VCaP (cell line): ENCODE data around the gene C11orf68.
"Not testable (repeated sequence)": the region's sequence is repeated elsewhere in the genome, so short reads cannot be mapped to it uniquely, and the experiment has no call there.

ENCODE experiments used
- H3K27ac ChIP-seq: fragments of 450-650 bp; 2 replicates; pipeline ENCODE4 v1.5.1; 2017
- TF ChIP-seq, protein P1 (sequence below): fragments of 450-650 bp; conservative IDR thresholded peaks from 2 replicates; pipeline ENCODE4 v1.5.1; 2017; ENCODE audit warnings: mild to moderate bottlenecking, moderate library complexity

C11orf68 gene

DNA sequence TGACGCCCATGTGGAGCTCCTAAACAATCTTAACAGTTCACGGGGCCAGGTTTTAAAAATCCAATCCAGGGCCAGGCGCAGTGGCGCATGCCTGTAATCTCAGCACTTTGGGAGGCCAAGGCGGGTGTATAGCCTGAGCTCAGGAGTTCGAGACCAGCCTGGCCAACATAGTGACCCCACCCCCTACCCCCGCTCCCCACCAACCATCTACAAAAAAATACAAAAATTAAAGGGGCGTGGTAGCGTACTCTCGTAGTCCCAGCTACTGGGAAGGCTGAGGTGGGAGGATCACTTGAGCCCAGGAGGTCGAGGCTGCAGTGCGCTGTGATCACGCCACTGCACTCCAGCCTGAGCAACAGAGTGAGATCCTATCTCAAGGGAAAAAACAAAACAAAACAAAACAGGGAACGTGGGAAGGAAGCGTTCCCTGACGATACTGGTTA, 42.0 kb upstream of the C11orf68 start:
- TF ChIP-seq, protein P1, sequence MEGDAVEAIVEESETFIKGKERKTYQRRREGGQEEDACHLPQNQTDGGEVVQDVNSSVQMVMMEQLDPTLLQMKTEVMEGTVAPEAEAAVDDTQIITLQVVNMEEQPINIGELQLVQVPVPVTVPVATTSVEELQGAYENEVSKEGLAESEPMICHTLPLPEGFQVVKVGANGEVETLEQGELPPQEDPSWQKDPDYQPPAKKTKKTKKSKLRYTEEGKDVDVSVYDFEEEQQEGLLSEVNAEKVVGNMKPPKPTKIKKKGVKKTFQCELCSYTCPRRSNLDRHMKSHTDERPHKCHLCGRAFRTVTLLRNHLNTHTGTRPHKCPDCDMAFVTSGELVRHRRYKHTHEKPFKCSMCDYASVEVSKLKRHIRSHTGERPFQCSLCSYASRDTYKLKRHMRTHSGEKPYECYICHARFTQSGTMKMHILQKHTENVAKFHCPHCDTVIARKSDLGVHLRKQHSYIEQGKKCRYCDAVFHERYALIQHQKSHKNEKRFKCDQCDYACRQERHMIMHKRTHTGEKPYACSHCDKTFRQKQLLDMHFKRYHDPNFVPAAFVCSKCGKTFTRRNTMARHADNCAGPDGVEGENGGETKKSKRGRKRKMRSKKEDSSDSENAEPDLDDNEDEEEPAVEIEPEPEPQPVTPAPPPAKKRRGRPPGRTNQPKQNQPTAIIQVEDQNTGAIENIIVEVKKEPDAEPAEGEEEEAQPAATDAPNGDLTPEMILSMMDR, result no peak
- peak overlapping the region; percentile 98 for H3K27ac ChIP-seq

DNA sequence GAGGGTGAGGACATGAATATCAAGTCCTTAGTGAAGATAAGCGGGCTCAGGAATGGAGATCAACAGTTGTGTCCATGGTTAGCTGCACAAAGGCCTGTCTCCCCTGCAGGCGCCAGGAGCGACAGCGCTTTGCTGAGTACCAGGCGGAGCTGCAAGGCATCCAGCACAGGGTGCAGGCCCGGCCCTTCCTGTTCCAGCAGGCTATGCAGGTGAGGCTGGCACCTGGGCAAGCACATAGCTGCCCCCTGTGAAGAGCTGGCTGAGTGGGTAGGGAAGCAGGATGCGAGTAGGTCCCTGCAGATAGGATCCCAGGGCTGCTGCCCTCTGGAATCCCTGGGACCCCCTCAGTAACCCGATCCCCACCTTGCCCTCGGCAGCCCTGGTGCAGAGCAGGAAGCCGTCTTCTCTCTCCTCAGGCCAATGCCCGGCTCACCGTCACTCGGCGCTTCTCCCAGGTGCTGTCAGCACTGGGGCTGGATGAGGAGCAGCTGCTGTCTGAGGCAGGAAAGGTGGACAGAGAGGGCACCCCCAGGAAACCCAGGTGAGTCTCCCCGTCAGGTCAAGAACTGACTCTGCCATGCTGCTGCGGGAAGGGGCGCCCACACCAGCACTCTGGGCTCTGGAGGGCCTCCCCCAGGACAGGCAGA, 40.0 kb upstream of the C11orf68 start:
- TF ChIP-seq, protein P1, result no peak
- H3K27ac ChIP-seq, result no peak overlapping the region

DNA sequence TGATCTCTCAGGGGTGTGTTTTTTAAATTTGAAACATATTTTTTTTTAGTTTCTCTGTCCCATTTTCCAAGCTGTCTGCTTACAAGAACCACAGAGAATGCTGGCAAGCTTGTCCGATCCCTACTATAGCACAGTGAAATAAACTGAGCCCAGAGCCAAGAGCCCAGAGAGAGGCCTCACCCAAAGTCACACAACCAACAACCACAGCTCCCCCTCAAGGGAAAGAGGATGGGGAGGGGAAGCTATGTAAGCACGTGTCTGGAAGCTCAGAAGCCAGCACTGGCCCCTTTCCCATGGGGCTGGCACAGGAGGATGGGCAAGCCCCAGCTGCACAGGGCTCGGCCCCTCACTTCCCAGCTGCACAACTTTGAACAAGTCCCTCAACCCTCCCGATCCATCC, 39.4 kb upstream of the C11orf68 start:
- no peak overlapping the region for H3K27ac ChIP-seq
- TF ChIP-seq, protein P1, result no peak

DNA sequence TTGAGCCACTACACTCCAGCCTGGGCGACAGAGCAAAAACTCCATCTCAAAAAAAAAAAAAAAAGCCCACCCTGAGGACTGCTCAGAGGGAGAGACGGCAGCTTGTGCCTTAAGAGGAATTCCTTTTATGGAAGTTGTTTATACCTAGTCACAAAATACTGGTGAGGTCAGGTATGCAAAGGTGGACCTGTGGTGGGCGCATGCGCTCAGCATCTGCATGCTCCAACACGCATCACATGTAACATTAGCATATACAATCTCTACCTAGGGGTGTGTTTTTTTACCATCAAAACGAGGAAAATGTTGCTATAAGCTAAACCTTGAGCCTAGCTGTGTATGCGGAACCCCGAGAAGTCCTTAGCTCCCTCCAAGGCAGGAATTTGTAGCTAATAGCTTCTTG, 35.9 kb upstream of the C11orf68 start:
- H3K27ac ChIP-seq, result no peak overlapping the region
- TF ChIP-seq, protein P1, result no peak

DNA sequence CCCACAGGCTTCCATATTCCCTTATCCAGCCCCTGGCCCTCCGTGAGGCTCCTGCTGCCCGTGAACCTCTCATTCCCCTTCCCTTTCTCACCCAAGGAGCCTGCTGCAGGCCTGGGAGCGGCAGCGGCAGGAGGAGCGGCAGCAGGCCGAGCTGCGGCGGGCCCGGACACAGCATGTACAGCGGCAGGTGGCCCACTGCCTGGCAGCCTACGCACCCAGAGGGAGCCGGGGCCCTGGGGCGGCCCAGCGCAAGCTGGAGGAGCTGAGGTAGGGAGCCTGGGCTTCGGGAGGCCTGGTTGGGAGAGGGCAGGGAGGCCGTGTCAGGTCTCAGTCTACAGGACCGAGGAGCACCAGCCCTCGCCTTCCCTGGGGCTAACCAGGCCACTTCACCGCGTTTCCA, 34.6 kb upstream of the C11orf68 start:
- no peak overlapping the region for H3K27ac ChIP-seq
- TF ChIP-seq, protein P1, result no peak

DNA sequence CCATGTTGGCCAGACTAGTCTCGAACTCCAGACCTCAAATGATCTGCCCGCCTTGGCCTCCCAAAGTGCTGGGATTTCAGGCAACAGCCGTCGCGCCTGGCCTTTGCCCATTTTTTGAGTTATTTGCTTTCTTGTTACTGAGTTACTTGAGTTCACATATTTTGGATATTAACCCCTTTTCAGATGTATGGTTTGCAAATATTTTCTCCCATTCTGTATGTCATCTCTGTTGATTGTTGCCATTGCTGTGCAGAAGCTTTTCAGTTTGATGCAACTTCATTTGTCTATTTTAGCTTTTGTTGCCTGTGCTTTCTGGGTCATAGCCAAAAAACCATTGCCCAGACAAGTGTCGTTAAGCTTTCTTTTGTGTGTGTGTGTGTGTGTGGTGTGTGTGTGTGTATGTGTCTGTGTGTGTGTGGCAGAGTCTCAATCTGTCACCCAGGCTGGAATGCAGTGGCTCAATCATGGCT, 33.2 kb upstream of the C11orf68 start:
- H3K27ac ChIP-seq, result no peak overlapping the region
- TF ChIP-seq, protein P1, result no peak

DNA sequence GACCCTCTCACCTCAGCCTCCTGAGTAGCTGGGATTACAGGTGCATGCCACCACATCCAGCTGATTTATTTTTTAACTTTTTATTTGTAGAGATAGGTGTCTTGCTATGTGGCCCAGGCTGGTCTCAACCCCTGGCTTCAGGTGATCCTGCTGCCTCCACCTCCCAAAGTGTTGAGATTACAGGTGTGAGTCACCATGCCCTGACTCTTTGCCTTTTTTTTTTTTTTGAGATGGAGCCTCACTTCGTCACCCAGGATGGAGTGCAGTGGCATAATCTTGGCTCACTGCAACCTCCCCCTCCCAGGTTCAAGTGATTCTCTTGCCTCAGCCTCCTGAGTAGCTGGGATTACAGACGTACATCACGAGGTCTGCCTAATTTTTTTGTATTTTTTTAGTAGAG, 32.8 kb upstream of the C11orf68 start:
- not testable (repeated sequence) for H3K27ac ChIP-seq

DNA sequence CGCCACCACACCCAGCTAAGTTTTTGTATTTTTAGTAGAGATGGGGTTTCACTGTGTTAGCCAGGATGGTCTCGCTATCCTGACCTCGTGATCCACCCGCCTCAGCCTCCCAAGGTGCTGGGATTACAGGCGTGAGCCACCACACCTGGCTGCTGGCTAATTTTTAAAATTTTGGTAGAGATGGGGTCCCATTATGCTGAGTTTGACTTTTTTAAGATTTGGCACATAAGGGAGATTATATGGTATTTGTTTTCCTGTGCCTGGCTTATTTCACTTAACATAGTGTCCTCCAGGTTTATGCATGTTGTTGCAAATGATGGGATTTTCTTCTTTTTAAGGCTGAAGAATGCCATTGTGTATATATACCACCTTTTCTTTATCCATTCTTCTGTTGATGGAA, 31.8 kb upstream of the C11orf68 start:
- not testable (repeated sequence) for H3K27ac ChIP-seq

DNA sequence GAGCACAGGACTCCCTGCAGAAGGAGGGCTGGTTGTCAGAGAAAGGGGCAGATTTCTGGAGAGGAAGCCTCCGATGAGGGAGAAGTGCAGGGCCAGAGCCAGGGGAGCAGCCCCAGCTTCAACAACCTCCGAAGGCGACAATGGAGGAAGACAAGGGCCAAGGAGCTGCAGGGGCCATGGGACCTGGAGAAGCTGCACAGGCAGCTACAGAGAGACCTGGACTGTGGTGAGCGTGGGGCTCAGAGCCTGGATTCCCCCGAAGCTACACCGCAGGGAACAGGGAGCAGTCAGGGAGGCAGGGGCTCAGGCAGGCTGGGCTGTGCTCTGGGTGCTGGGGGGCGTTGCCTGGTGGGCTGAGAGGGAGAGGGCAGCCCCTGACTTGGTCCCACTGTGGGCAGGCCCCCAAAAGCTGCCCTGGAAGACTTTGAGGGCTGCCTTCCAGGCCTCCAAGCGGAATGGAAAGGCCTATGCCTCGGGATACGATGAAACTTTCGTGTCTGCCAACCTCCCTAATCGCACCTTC, 28.8 kb upstream of the C11orf68 start:
- TF ChIP-seq, protein P1, result no peak
- no peak overlapping the region for H3K27ac ChIP-seq
